Neuronal stem cell (in vitro differentiated cells): ENCODE data around the gene PAM.

ENCODE experiments used
- DNase-seq: peaks from one replicate; pipeline ENCODE4 v3.0.0-alpha.2; 2013; ENCODE audit warnings: low spot score
- H2AFZ ChIP-seq: one replicate; pipeline ENCODE4 v1.6.1; 2013; ENCODE audit warnings: mild to moderate bottlenecking, low read length, inconsistent platforms
- H2AK5ac ChIP-seq: 2 replicates; pipeline ENCODE4 v1.6.1; 2013; ENCODE audit warnings: low read depth, mild to moderate bottlenecking, inconsistent platforms, low read length, moderate library complexity, mixed read lengths
- H2BK120ac ChIP-seq: 2 replicates; pipeline ENCODE4 v1.6.1; 2013; ENCODE audit warnings: low read depth, mild to moderate bottlenecking, inconsistent platforms, low read length, moderate library complexity, mixed read lengths
- H2BK12ac ChIP-seq: one replicate; pipeline ENCODE4 v1.6.1; 2013; ENCODE audit warnings: low read length, inconsistent platforms
- H2BK15ac ChIP-seq: 2 replicates; pipeline ENCODE4 v1.6.1; 2013; ENCODE audit warnings: mild to moderate bottlenecking, low read length, inconsistent platforms, mixed read lengths
- H2BK5ac ChIP-seq: one replicate; pipeline ENCODE4 v1.6.1; 2013; ENCODE audit warnings: inconsistent platforms, mild to moderate bottlenecking, low read length, moderate library complexity
- H3K14ac ChIP-seq: one replicate; pipeline ENCODE4 v1.6.1; 2013; ENCODE audit warnings: low read length, inconsistent platforms
- H3K18ac ChIP-seq: 2 replicates; pipeline ENCODE4 v1.6.1; 2013; ENCODE audit warnings: low read length, inconsistent platforms
- H3K23ac ChIP-seq: 2 replicates; pipeline ENCODE4 v1.6.1; 2013; ENCODE audit warnings: low read depth, mild to moderate bottlenecking, mixed read lengths, low read length, inconsistent platforms; ENCODE audit not compliant: poor library complexity
- H3K27ac ChIP-seq: replicated peaks from 3 replicates; pipeline ENCODE4 v1.5.1; 2013; ENCODE audit warnings: low read length, inconsistent platforms
- H3K27me3 ChIP-seq, 3 experiments: 2 replicates each; pipeline ENCODE4 v1.6.1; 2013; ENCODE audit warnings: low read length in 3 of 3, mild to moderate bottlenecking in 2 of 3, inconsistent platforms in 1 of 3, low read depth in 1 of 3, mixed read lengths in 1 of 3, moderate library complexity in 1 of 3; ENCODE audit not compliant: control insufficient read depth in 3 of 3, insufficient read depth in 3 of 3
- H3K36me3 ChIP-seq, 2 donors: replicated peaks in 1 of 2; 2 replicates each; pipeline ENCODE4 v1.6.1; 2013; ENCODE audit warnings: low read length in 2 of 2; ENCODE audit not compliant: control insufficient read depth in 2 of 2, insufficient read depth in 2 of 2
- H3K4ac ChIP-seq: 2 replicates; pipeline ENCODE4 v1.6.1; 2013; ENCODE audit warnings: inconsistent platforms, mild to moderate bottlenecking, low read length, moderate library complexity
- H3K4me1 ChIP-seq, 2 donors: 1 replicate in 1 of 2; 2 replicates in 1 of 2; pipeline ENCODE4 v1.6.1; 2013; ENCODE audit warnings: low read length in 2 of 2, low read depth in 1 of 2; ENCODE audit not compliant: control insufficient read depth in 2 of 2, insufficient read depth in 1 of 2
- H3K4me2 ChIP-seq: one replicate; pipeline ENCODE4 v1.6.1; 2013; ENCODE audit warnings: mild to moderate bottlenecking, low read length, inconsistent platforms; ENCODE audit not compliant: insufficient read depth, poor library complexity, severe bottlenecking
- H3K4me3 ChIP-seq, 2 donors: 2 replicates each; pipeline ENCODE4 v1.5.1; 2013; ENCODE audit warnings: low read length in 2 of 2, mild to moderate bottlenecking in 2 of 2, inconsistent platforms in 1 of 2, moderate library complexity in 1 of 2
- H3K79me1 ChIP-seq: one replicate; pipeline ENCODE4 v1.6.1; 2013; ENCODE audit warnings: low read depth, mild to moderate bottlenecking, inconsistent platforms, low read length, moderate library complexity
- H3K9ac ChIP-seq: one replicate; pipeline ENCODE4 v1.6.1; 2013; ENCODE audit warnings: mild to moderate bottlenecking, low read depth, low read length, inconsistent platforms; ENCODE audit not compliant: poor library complexity
- H3K9me3 ChIP-seq, 2 donors: replicated peaks in 1 of 2; 2 replicates each; pipeline versions ENCODE3 to v1.6.1; 2013; ENCODE audit warnings: low read length in 2 of 2, mild to moderate bottlenecking in 2 of 2, inconsistent platforms in 1 of 2, low read depth in 1 of 2, mixed read lengths in 1 of 2, moderate library complexity in 1 of 2; ENCODE audit not compliant: control insufficient read depth in 2 of 2, insufficient read depth in 1 of 2
- H4K8ac ChIP-seq: one replicate; pipeline ENCODE4 v1.6.1; 2013; ENCODE audit warnings: low read depth, mild to moderate bottlenecking, inconsistent platforms, low read length, moderate library complexity
- H4K91ac ChIP-seq: one replicate; pipeline ENCODE4 v1.6.1; 2013; ENCODE audit warnings: low read length, low read depth, mild to moderate bottlenecking, inconsistent platforms; ENCODE audit not compliant: poor library complexity
- WGBS, 2 donors: extraction: QIAGEN DNeasy Blood & Tissue Kit; methylation state at CpG; one replicate each; pipeline ENCODE4 v1.1.7; 2013; ENCODE audit warnings: missing lambda C conversion rate in 2 of 2, mixed read lengths in 1 of 2; ENCODE audit not compliant: insufficient read length in 2 of 2, insufficient replicate concordance in 1 of 2; ENCODE audit errors: extremely low coverage in 2 of 2; 5-methylcytosine and 5-hydroxymethylcytosine counted together

The PAM gene

DNA sequence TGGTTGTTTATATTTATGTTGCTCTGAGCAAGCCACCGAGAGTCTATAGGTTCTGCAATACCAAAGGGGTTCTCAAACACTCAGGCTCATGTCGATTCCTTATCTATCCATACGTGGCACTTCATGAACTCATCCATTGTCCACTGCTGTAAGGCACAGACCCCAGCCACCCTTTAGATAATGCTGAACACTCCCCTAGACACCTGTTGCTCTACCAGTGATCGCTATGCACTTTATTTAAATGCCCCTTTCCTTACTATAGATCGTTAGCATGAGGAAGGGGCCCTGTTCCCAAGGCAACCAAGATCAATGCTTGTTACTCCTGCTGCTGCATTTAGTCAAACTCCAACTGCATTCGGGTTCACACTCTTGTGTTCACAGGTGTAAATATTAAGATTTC lies 171.9 kb downstream of the PAM start:
- Histone ChIP-seq H3K36me3 (peaks cover 0 to 45% of the 10 kb centered on the region in 2 donors), H2BK5ac (no peak overlapping the region), H4K91ac (no peak overlapping the region), H3K9ac (no peak overlapping the region), H3K14ac (no peak overlapping the region), H4K8ac (no peak overlapping the region), H3K18ac (no peak overlapping the region), H3K4ac (no peak overlapping the region), H3K4me1 (peaks cover 2 to 9% of the 10 kb centered on the region in 2 donors), H2BK120ac (no peak overlapping the region), H3K79me1 (no peaks in the 10 kb centered on the region), H3K27me3 (no peaks in the 10 kb centered on the region), H3K4me3 (no peak overlapping the region), H3K27ac (no peak overlapping the region), H3K4me2 (no peak overlapping the region), H2AFZ (no peak overlapping the region), H2AK5ac (no peak overlapping the region), H2BK12ac (no peak overlapping the region), H2BK15ac (no peak overlapping the region), H3K9me3 (no peaks in the 10 kb centered on the region), H3K23ac (no peak overlapping the region)
- DNase-seq, result no peak
- no CpG with 5 or more reads among the region's 6 CpGs for WGBS, 2 donors

DNA sequence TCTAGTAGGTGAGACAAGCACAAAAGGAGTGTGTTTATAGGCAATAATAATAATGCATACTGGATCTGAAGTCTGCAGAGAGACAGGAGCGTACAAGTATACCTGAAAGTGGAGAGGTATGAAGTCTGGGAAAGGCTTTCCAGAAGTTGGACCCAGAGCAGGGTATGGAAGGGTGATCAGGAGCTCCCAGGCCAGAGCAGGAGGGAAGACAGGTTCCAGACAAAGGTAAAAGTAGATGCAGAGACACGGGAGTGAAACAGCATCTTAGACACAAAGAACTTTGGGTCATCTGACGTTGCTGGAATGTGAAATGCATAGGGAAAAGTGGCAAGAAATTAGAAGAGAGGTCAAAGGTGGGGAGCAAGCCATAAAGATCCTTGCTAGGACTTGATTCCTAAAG lies 175.1 kb downstream of the PAM start:
- Histone ChIP-seq H3K4ac (no peak overlapping the region), H2AK5ac (no peak overlapping the region), H2BK5ac (no peak overlapping the region), H3K9me3 (no peaks in the 10 kb centered on the region), H3K4me1 (peaks cover 2 to 9% of the 10 kb centered on the region in 2 donors), H3K23ac (no peak overlapping the region), H3K9ac (no peak overlapping the region), H3K14ac (no peak overlapping the region), H4K91ac (no peak overlapping the region), H3K18ac (no peak overlapping the region), H3K79me1 (no peaks in the 10 kb centered on the region), H3K4me3 (no peak overlapping the region), H2BK12ac (no peak overlapping the region), H3K36me3 (peaks cover 0 to 59% of the 10 kb centered on the region in 2 donors), H3K27ac (no peak overlapping the region), H3K4me2 (no peak overlapping the region), H2AFZ (no peak overlapping the region), H2BK120ac (no peak overlapping the region), H3K27me3 (no peaks in the 10 kb centered on the region), H2BK15ac (no peak overlapping the region), H4K8ac (no peak overlapping the region)
- WGBS, 2 donors, result no CpG with 5 or more reads among the region's 3 CpGs
- DNase-seq, result no peak

DNA sequence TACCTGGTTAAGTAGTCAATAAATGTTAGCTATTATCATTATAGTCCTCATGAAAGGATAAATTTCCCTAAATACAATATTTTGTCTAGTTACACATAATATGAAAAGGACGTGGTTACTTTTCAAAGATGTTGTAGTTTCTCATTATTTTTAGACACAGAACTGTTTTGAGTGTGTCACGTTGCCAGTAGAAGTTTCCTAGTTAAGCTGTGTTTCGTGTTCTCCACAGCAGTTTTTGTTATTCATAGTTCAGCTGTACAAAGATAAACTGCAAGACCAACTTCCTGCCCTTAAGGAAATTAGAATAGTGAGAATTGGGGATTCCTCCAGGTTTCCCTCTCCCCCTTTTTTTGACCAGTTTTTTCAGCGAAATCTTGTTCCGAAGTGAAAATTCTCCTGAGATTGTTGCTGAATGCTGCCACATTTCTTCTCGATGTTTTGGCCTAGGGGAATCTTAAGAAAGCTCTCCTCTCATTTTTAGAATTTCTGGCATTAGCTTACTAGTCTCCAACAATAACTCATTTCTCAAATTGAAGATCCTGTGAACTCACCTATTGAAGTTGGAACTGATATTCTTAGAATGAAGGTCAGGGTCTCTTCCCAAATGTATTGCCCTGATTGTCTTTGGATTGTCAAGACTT lies 176.1 kb downstream of the PAM start:
- Histone ChIP-seq H3K23ac (no peak overlapping the region), H3K27me3 (no peaks in the 10 kb centered on the region), H2BK15ac (no peak overlapping the region), H3K4me3 (no peak overlapping the region), H4K8ac (no peak overlapping the region), H3K9me3 (no peaks in the 10 kb centered on the region), H3K4ac (no peak overlapping the region), H2BK120ac (no peak overlapping the region), H3K4me2 (no peak overlapping the region), H3K79me1 (no peaks in the 10 kb centered on the region), H2AK5ac (no peak overlapping the region), H4K91ac (no peak overlapping the region), H3K9ac (no peak overlapping the region), H2BK5ac (no peak overlapping the region), H3K18ac (no peak overlapping the region), H2BK12ac (no peak overlapping the region), H2AFZ (no peak overlapping the region), H3K4me1 (peaks cover 2 to 9% of the 10 kb centered on the region in 2 donors), H3K14ac (no peak overlapping the region), H3K36me3 (peaks cover 0 to 55% of the 10 kb centered on the region in 2 donors), H3K27ac (no peak overlapping the region)
- no peak for DNase-seq
- WGBS, 2 donors, result no CpG with 5 or more reads among the region's 6 CpGs

DNA sequence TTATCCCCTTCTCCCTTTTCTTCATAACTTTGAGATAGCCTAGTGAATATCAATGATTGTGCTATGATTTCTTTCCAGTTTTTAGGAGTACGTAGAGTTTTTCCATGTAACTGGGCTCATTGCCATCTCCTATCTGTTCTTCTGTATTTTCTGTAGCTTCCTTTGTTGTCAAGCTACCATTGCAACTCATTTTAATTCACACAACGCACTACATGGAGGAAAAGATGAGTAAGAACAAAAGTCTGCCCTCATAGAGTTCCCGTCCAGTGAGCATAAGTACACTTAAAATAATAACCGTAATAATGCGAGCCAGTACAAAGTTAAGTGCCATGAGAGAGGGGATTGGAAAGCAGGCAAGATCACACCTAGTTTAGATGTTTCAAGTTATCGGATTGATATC lies 177.7 kb downstream of the PAM start:
- Histone ChIP-seq H2BK15ac (no peak overlapping the region), H4K91ac (no peak overlapping the region), H3K23ac (no peak overlapping the region), H3K27me3 (no peaks in the 10 kb centered on the region), H3K4me3 (no peak overlapping the region), H2BK120ac (no peak overlapping the region), H3K27ac (no peak overlapping the region), H2AFZ (no peak overlapping the region), H3K79me1 (no peaks in the 10 kb centered on the region), H3K4me1 (peaks cover 0 to 4% of the 10 kb centered on the region in 2 donors), H3K4ac (no peak overlapping the region), H3K36me3 (peaks cover 0 to 41% of the 10 kb centered on the region in 2 donors), H3K4me2 (no peak overlapping the region), H3K14ac (no peak overlapping the region), H2BK5ac (no peak overlapping the region), H2AK5ac (no peak overlapping the region), H3K18ac (no peak overlapping the region), H2BK12ac (no peak overlapping the region), H3K9me3 (no peaks in the 10 kb centered on the region), H3K9ac (no peak overlapping the region), H4K8ac (no peak overlapping the region)
- WGBS, 2 donors, result no CpG with 5 or more reads among the region's 6 CpGs
- DNase-seq, result no peak
